ENCODE data around the gene CLEC2L. TPM values are rescaled to one million over a fixed set of nuclear protein-coding genes. Genes with fewer than 3 reads are reported as not detected.

The CLEC2L gene
- polyA plus RNA-seq, 1 of the 3 experiments (the other 2 are of a cell fraction), result not detected

GRCh38 chr7:139476891-139477290 is 46.6 kb upstream of the CLEC2L start:
- Histone ChIP-seq H3K79me2 (ENCODE audit: insufficient read depth) (no peaks in the 10 kb centered on the region), H3K9me3 (no peaks in the 10 kb centered on the region), H3K36me3 (replicated peaks in 1 of 2; ENCODE audit: control insufficient read depth in 1 of 2, insufficient read depth in 2 of 2, low read length in 1 of 2) (no peaks in the 10 kb centered on the region), H3K9ac (no peak overlapping the region), H4K20me1 (ENCODE audit: insufficient read depth) (no peaks in the 10 kb centered on the region), H3K4me1 (ENCODE audit: control insufficient read depth in 1 of 2, insufficient read depth in 2 of 2, low read depth in 1 of 2, low read length in 1 of 2) (peaks cover 0 to 8% of the 10 kb centered on the region in 2 experiments; a peak in 1 of 4 replicates), H3K4me2 (no peak overlapping the region), H3K27me3 (ENCODE audit: insufficient read depth) (peaks cover 14% of the 10 kb centered on the region), H2AFZ (ENCODE audit: low read depth) (no peak overlapping the region), H3K27ac (ENCODE audit: low read depth in 2 of 2, low read length in 1 of 2) (no peak overlapping the region), H3K4me3 (ENCODE audit: low read depth in 2 of 2, low read length in 1 of 2) (no peak overlapping the region), H3F3A (replicated peaks; ENCODE audit: insufficient read depth) (peaks cover 1% of the 10 kb centered on the region), H3K9me2 (no peaks in the 10 kb centered on the region)
- POLR2A ChIA-PET, result no interaction called here
- TF ChIP-seq USF2 (IDR thresholded peaks at IDR 0.05; ENCODE audit: borderline replicate concordance, low read depth, low read length) (no peak), RAD21 (IDR thresholded peaks at IDR 0.05; ENCODE audit: low read length) (no peak), MXI1 (IDR thresholded peaks at IDR 0.05; ENCODE audit: low read depth, low read length) (no peak), MEF2A (IDR thresholded peaks at IDR 0.05; ENCODE audit: borderline replicate concordance, low read depth) (no peak)
- TF ChIP-seq, protein P1, sequence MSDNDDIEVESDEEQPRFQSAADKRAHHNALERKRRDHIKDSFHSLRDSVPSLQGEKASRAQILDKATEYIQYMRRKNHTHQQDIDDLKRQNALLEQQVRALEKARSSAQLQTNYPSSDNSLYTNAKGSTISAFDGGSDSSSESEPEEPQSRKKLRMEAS (IDR thresholded peaks at IDR 0.05; ENCODE audit: low read depth), result no peak
- CTCF ChIA-PET, result no interaction called here
- DNase-seq, result no peak
- 72% methylated on average over 6 of the region's 6 CpGs for WGBS (ENCODE audit: low lambda C conversion rate)

DNA sequence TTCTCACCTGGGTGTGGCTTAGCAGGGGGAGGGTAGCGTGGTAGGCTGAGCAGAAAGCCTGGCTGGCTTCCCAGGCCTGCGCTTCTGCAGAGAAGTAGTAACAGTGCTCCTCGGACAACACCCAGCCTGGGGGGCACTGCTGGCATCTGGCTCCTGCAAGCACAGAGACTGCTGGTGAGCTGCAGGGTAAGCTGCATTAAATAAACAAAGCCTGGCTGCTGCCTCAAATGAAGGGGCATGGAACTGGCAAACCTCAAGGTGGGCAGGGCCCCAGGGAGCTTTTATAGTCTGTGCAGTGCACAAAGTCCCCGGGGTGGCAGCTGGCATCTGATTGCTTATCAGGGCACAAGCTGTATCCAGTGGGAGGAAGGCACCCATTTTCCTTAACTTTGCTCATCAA is 43.9 kb upstream of the CLEC2L start:
- ChIA-PET CTCF (interaction anchor here (0.6 to 1.1 kb wide), 5 partner anchors 18 to 166 kb away, joined by 3 to 4 read pairs (median 3); no protein-coding TSS in a partner anchor), POLR2A (interaction anchor here (1.2 kb wide), 1 partner anchor 120 kb away, joined by 3 read pairs; the partner anchor contains the start of gene LUC7L2)
- TF ChIP-seq, protein P1 (IDR thresholded peaks at IDR 0.05; ENCODE audit: low read depth), result no peak
- no peak for TF ChIP-seq IRF3 (IDR thresholded peaks at IDR 0.05; ENCODE audit: low read depth, low read length)
- TF ChIP-seq REST (IDR thresholded peaks at IDR 0.05; ENCODE audit: low read depth, low read length), result no peak
- TF ChIP-seq GATA2 (CRISPR knock-in tag; IDR thresholded peaks at IDR 0.05), result peak; percentile 47; the same call in 1 of the 2 replicates
- no peak for TF ChIP-seq RFX5 (IDR thresholded peaks at IDR 0.05; ENCODE audit: low read length)
- peak in 1 of 2 experiments; percentile 35; a peak in 1 of 4 replicates for TF ChIP-seq EP300 (IDR thresholded peaks at IDR 0.05; ENCODE audit: borderline replicate concordance in 1 of 2, low read depth in 1 of 2, low read length in 1 of 2)
- TF ChIP-seq, protein P2, sequence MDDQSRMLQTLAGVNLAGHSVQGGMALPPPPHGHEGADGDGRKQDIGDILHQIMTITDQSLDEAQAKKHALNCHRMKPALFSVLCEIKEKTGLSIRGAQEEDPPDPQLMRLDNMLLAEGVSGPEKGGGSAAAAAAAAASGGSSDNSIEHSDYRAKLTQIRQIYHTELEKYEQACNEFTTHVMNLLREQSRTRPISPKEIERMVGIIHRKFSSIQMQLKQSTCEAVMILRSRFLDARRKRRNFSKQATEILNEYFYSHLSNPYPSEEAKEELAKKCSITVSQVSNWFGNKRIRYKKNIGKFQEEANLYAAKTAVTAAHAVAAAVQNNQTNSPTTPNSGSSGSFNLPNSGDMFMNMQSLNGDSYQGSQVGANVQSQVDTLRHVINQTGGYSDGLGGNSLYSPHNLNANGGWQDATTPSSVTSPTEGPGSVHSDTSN (IDR thresholded peaks at IDR 0.05), result no peak
- peak; percentile 81; the same call in 1 of the 2 replicates for TF ChIP-seq FOXJ3 (CRISPR knock-in tag; IDR thresholded peaks at IDR 0.05)
- TF ChIP-seq RAD21 (IDR thresholded peaks at IDR 0.05; ENCODE audit: low read length), result no peak; the same call in 1 of the 2 replicates
- no peak for TF ChIP-seq USF1 (IDR thresholded peaks at IDR 0.05; ENCODE audit: borderline replicate concordance, low read depth)
- 37% methylated on average over 4 of the region's 4 CpGs for WGBS (ENCODE audit: low lambda C conversion rate)
- Histone ChIP-seq H3K4me1 (ENCODE audit: control insufficient read depth in 1 of 2, insufficient read depth in 2 of 2, low read depth in 1 of 2, low read length in 1 of 2) (peaks cover 0 to 21% of the 10 kb centered on the region in 2 experiments; a peak in 1 of 4 replicates), H2AFZ (ENCODE audit: low read depth) (no peak overlapping the region), H3K36me3 (replicated peaks in 1 of 2; ENCODE audit: control insufficient read depth in 1 of 2, insufficient read depth in 2 of 2, low read length in 1 of 2) (no peaks in the 10 kb centered on the region), H3K9me3 (no peaks in the 10 kb centered on the region), H3K9me2 (no peaks in the 10 kb centered on the region), H4K20me1 (ENCODE audit: insufficient read depth) (no peaks in the 10 kb centered on the region), H3K27ac (ENCODE audit: low read depth in 2 of 2, low read length in 1 of 2) (no peak overlapping the region), H3K79me2 (ENCODE audit: insufficient read depth) (no peaks in the 10 kb centered on the region), H3K4me2 (no peak overlapping the region), H3K4me3 (ENCODE audit: low read depth in 2 of 2, low read length in 1 of 2) (no peak overlapping the region), H3F3A (replicated peaks; ENCODE audit: insufficient read depth) (peaks cover 4% of the 10 kb centered on the region), H3K9ac (no peak overlapping the region), H3K27me3 (ENCODE audit: insufficient read depth) (peaks cover 41% of the 10 kb centered on the region)
- peak; percentile 72 for DNase-seq
